ENCODE data around the gene OSBPL5.

Gene OSBPL5

GRCh38 chr11:3197878-3198528, 32.9 kb upstream of the OSBPL5 start:
- no peak for DNase-seq

DNA sequence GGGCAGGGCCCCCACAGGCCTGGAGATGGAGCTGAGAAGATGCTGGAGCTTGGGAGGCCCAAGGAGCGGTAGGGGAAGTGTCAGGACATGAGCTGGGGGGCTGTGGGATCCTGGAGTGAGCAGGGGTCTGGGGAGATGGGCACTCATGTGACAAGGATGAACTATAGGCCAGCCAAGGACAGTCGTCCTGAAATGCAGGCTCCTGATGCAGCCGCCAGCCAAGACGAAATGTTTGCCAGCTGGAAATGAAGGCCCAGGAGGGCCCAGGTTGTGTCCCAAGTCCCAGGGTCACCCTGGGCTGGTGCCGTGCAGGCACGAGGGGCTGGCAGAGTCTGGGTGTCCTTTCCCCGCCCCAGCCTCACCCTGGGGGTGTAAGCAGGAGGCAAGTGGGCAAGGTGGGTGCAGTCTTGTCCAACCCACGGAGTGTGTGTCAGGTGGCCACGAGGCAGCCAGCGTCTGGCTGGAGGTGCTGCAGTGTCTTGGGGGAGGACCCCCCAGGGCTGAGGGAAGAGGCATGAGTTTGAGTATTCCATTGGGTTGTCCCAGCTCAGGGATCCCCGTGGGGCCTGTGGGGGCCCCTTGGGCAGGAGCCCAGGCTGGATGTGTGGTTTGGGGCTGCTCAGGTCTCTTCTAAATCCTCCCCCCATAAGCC, 32.1 kb upstream of the OSBPL5 start:
- no peak for DNase-seq

DNA sequence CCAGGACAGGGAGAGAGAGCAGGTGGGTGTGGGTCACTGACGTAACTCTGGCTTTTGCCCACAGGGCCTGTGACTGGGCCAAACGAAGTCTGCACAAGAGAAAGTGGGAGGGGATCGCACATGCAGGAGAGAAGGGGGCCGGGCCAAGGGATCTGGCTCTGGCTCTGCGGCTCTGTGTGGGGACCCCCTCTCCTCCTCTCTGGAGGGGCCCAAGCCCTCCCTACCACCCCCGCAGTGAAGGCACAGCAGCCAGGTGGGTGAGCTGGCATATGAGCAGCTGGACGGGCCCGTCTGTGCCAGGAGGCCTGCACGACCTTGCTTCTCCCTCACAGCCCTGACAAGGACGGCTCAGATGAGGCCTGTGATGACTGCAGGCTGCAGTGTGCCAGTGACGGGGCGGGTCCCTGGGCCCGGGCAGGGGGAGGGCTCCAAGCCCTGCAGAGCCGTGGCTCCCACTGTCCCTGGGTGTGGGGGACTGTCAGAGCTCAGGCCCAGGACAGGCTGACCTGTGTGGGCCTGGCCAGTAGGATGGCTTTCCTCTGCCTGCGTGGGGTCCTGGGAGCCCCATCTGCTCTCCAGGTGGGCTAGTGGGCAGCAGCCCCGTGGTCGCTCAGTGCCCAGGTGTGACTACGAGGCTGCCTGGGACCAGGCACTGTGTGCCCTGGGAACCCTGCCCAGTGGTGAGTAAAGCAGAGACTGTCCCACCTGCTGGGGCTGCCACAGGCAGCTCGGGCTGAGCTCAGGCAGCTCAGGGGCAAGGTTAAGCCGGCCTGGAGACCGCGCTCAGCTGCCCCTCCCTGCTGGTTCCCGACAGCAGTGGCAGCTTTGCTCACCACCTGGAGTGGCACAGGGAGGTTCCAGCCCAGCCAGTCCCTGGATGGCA, 31.3 kb upstream of the OSBPL5 start:
- no peak for DNase-seq

DNA sequence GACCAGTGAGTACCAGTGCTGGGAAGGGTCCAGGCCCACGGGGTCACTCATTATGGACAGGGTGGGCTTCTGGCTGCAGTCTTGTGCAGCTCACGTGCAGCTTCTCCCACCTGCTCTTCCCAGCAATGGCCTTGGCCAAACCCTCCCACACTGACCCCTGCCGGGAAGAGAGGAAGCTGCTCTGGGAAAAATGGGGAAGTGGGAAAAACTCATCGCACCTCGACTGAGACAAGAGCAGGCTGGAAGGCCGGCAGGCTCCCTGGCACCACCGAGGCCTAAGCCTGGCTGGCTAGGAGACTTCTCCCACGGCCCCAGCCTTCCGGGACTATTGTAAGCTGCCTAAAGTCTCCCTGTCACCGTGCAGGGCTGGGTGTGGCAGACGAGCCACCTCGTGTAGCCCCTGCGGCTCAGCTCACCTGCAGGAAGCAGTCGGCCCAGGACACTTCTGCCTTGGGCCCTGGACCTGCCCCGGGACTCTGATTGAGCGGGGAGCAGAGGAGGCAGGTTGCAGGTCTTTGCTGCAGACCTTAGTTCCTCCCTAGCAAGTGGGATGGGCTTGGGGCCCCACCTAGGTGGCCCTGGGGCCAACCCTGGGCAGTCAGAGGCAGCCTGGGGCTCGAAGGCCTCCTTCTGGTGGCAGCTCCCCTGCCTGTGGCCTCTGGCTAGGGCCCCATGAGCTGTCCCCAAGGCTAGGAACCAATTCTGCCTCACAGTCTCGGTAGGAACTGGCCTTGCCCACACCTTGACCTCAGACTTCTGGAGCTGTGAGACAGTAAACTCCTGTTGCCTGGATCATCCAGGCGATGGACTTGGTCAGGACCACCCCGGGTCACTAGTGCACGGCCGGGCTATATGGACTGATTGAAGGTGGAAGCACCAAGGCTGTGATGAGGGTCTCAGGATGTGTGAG, 30.4 kb upstream of the OSBPL5 start:
- no peak for DNase-seq

DNA sequence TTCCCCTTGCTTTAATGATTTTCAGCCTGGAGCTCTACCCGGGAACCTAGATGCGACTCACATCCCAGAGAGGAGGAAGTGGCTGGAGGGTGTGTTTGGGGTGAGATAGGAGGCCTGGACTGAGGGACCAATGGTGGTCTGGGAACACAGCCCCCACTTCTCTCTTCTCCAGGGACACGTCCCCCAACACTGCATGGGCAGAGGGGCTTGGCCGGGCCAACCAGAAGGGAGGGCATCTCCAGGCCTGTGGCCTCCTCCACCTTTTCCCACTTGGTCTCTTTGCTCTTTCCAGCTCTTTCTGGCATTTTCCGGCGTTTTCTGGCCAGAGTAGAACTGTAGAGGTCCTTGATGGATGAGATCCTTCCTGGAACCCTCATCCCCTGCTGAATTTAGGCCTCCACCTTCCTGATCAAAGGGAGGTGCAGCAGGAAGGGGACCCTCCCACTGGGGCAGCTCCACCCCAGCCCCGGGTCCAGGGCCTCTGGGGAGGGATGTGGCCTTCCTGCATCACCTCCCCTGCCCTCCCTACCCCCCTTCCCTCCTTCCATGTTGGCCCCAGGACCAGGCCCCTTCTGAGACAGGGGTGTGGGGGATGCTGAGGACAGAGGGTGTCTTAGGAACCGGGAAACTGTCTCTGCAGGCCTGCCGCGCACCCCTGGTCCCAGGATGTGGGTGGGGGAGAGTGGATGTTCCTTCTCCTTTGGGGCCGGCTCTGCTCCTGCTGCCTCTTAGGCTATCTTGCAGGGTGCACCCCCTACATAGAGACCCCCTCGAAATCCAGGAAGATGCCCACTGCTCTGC, 29.1 kb upstream of the OSBPL5 start:
- DNase-seq: no peak

GRCh38 chr11:3193373-3194015, 28.4 kb upstream of the OSBPL5 start:
- DNase-seq: no peak

- no peak for DNase-seq
These were observed 27.6 kb upstream of the OSBPL5 start for GRCh38 chr11:3192511-3193372.

DNA sequence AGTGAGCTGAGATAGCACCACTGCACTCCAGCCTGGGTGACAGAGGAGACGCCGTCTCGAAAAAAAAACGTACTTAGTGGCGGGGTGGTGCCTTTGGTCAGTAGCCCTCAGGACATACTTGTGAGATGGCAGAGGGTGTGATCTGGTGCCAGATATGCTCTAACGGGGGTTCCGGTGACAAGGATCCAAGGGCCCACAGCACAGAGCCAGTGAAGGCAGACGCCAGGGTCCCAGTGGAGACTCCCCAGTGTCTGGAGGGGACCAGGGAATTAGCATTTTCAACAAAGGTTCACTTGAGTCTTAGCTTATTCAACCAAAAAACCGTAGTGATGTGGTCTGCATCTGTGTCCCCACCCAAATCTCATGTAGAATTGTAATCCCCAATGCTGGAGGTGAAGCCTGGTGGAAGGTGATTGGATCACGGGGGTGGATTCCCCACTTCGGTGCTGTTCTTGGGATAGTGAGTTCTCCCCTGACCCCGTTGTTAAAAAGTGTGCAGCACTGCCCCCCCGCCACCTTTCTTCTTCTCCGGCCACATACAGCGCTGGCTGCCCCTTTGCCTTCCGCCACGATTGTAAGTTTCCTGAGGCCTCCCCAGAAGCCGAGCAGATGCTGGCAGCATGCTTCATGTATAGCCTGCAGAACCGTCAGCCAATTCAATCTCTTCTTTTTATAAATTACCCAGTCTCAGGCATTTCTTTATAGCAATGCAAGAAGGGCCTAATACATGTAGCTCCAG, 26.6 kb upstream of the OSBPL5 start:
- DNase-seq: no peak

DNA sequence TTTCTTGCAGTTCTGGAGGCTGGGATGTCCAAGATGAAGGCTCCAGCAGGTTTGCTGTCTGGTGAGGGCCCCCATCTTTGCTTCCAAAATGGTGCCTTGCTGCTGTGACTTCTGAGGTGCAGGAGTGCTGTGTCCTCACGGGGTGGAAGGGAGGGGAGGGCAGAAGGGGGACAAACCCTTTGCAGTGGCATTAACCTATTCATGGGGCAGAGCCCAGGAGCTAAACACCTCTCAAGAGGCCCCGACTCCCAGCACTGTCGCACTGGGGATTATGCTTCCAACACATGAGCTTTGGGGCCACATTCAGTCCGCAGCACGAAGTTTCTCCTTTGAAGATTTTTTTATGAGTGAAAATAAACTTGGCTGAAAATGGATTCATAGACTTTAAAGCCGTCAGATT, 25.5 kb upstream of the OSBPL5 start:
- DNase-seq: no peak

DNA sequence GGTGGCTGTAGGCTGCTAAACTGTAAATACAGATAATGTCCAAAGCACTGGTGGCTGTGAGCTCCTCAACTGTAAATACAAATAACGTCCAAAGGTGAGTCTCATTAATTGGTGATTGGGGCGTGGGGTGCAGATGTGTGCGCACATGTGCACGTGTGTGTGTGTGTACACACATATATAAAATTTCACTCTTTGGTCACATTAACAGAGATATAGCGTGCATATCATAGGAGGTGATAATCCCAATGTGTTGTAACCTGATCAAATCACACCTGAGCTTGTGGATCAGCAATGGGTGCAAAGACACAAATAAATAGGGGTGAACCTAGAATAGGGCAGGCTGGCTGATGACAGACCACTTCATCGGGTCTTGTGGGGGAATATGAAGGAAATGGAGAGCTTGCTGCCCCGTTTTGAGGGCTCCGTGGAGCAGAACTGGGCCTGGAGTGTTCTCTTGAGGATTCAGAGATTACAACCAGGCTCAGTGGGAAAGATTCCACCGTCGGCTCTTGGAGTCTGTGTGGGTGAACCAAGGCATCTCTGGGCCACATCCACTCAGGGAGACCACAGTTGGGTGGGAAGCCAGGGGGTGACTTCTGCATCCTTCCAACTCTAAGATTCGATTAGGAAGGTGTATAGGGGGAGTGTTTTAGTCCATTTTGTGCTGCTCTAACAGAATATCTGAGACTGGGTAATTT, 24.9 kb upstream of the OSBPL5 start:
- DNase-seq: no peak

DNA sequence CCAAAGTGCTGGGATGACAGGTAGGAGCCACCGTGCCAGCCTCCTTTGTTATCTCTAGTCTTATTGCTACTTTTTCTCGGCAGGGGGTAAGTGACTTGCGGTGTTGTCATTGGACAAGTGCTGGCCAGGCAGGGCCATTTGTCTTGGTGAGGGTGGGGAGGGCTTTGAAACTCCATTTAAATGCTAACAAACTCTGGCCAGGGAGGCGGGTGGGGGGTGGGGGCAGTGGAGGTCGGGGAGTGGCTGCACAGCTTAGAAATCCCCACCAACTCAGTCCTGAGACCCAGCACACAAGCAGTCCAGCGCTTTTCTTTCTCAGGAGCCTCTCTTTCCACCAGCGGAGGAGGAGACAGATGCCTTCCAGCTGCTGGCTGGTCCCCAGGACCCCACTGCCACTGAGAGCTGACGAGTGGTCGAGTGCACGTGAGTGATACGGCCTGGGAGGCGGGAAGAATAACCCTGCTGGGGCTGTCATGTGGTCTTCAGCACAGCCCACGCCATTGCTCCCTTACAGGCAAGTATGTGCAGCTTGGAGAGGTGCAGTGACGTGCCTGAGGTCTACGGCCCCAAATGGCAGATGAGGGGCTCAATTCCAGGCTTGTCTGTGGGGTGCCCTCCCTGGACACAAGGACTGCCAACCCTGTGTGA, 24.2 kb upstream of the OSBPL5 start:
- DNase-seq: no peak

- DNase-seq: no peak
These were observed 23.5 kb upstream of the OSBPL5 start for GRCh38 chr11:3188496-3189195.

GRCh38 chr11:3186166-3186953, 21.2 kb upstream of the OSBPL5 start:
- DNase-seq: no peak

- DNase-seq: no peak
These were observed 19.7 kb upstream of the OSBPL5 start for GRCh38 chr11:3184732-3185347.

- no peak for DNase-seq
These were observed 18.4 kb upstream of the OSBPL5 start for GRCh38 chr11:3183523-3183922.

DNA sequence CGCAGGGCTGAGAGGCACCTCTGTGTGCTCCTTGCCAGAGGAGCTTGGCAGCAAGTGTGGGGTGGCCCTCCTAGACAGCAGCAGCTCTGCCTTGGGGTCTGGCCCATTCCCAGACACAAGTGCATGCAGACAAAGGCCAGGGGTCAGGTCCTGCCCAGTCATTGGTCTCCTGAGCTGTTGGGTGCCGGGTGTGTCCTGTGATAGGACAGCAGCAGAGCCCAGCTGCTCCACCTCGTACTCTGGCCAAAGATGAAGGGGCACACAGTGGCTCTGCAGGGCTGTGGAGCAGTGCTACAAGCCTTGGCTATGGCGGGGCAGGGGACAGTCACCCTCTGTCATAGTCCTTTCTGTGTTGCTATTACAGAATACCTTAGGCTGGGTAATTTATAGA, 17.3 kb upstream of the OSBPL5 start:
- DNase-seq: no peak

All from NCI-H446 treated with DMSO at 0.1 percent for 48 hours (cell line).